Activated CD4-positive, alpha-beta T cell treated with anti-CD3 and anti-CD28 coated beads, Interleukin-2, amount 50 U/mL, for 24 hours (primary cell): ENCODE results near the gene TP53.
"Not testable (repeated sequence)": the region's sequence is repeated elsewhere in the genome, so short reads cannot be mapped to it uniquely, and the experiment has no call there.

Source experiments
- DNase-seq, 2 donors: peaks; one replicate each; pipeline ENCODE4 v3.0.0-alpha.2; 2020; ENCODE audit warnings: low read depth in 1 of 2, low spot score in 1 of 2

The TP53 gene

DNA sequence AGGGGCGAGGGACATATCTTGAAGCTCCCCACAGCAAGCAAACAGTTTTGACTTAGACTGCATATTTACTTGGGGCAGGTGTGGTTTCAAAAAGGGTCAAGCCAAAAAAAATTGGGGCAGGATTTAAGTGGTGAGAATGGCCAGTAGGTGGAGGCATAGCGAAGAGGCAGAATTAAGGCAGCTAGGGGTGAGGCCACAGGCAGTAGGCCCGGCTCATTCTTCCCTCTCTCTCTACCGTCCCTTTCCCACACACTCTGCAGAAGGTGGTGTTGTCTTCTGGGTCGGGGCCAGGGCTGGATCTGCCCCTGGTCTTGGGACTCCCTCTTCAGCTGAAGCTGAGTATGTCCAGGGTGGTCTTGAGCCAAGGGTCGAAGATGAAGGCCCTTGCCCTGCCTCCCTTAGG, 54.8 kb downstream of the TP53 start:
- DNase-seq = no peak

DNA sequence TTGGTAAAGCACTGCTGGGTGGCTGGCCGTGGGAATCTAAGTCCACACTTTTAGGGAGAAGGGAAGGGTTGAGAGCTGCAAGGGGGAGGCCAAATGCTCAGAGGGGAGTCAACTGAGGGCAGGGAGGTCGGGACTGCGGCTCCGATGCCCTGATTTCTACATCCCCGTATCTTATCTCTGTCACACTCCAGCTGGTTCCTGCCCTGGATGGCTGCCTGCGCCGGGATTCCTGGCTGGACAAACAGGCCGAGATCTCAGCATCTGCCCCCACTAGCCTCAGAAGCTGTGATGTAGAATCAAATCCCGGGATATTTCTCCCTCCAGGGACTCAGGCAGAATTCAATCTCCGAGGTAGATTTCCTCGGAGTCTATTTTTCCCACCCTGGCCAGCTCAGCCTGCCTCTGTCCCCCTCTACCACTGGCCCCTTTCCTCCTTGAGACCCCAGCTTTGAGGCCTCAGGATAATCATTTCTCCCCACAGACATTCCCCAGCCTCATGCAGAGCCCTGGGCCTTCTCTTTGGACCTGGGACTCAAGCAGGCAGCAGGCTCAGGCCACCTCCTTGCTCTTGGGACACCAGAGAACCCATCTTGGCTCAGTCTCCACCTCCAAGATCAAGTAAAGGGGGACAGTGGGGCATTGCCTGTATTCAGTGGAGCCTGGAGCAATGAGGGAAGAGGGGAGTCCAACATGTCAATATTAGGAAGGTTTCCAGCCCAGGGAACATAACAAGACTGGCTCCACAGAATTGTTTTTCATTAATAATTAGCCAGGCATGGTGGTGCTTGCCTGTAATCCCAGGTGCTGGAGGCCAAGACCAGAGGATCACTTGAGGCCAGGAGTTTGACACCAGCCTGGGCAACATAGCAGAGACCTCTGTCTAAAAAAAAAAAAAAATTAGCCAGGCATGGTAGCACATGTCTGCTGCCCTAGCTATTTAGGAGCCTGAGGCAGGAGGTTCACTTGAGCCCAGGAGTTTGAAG, 55.6 kb downstream of the TP53 start:
- no peak for DNase-seq

DNA sequence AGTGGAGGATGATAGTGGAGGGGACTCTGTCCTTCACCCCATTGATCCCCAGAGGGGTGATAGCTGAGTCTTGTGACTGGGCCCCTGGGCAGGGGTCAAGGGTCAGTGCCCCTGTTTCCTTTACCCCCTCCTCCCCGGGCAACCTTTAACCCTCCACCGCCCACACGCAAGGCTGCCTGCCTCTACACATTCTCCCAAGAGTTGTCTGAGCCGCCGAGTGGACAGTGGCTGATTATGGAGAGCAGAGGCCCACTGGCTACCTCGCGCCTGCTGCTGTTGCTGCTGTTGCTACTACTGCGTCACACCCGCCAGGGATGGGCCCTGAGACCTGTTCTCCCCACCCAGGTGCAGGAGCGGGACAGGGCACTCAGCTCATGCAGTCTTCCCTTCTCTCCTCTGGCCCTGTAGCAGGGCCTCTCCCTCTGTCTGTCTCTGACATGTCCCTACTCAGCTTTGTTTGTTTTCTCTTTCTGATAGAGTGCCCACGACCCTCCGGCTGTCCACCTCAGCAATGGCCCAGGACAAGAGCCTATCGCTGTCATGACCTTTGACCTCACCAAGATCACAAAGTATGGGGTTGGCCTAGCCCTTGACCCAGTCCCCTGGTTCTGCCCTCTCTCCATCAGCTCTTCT, 57.2 kb downstream of the TP53 start, which contains the start of gene SHBG:
Gene SHBG, plus strand, starts transcription at position 197 of the 633 bp plus-strand sequence. Its CDS starts 38 bp downstream, at position 235.
- no peak for DNase-seq

DNA sequence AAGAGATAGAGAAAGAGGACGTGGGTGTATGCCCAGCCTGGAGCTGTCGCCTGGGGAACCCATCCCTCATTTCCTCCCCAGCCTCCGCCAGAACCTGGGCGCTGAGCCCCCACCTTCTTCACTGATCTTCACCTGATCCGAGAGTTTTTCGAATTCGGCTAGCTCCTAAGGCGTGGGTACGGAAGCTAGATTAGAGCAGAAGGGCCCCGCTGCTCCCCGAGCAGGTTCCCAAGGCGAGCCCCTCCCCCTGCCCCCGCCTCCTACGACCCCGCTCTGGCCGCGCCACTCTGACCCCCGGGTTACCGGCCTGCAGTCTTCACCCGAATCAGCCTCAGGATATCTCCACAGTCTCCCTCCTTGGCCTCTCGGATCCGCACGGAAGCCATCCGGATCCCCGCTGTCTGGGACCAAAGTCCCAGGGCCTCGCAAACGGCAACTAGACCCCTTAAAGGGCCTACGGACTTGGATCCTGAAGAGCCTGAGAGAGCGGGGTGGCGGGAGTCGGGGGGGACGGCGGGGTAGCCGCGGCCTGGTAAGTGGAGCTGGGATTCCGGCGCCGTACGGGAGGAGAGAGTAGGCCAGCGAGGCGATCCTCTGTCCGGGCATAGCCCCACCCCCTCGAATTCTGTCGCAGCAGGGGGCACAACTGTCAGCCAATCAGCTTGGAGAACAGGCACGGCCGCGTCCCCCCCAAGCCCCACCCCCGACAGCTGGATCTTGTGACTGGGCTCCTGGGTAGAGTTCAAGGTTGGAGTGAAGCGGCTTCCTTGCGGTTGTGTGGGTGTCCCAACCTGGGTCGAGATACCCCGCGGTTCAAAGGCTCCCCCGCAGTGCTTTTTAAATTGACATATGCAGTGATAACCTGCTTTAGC, 59.8 kb downstream of the TP53 start, which contains the start of gene SAT2:
Gene SAT2, minus strand, starts transcription at position 572 of the 872 bp plus-strand sequence. Its CDS starts 186 bp downstream, at position 386.
- DNase-seq = peak; percentile 52 to 82

DNA sequence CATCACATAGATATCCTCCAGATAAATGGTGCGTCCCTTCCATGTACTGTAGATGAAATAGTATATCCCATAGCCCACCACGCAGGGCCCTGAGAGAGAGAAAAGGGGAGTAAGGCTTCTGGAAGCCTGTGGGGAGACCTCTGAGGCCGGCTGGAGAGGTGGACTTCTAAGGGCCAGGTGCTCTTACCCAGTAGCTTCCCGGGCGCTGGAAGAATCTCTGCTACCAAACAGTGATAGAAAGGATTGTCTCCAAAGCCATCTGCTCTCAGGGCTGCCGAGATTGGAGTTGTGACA, 60.4 kb downstream of the TP53 start:
- DNase-seq = no peak

DNA sequence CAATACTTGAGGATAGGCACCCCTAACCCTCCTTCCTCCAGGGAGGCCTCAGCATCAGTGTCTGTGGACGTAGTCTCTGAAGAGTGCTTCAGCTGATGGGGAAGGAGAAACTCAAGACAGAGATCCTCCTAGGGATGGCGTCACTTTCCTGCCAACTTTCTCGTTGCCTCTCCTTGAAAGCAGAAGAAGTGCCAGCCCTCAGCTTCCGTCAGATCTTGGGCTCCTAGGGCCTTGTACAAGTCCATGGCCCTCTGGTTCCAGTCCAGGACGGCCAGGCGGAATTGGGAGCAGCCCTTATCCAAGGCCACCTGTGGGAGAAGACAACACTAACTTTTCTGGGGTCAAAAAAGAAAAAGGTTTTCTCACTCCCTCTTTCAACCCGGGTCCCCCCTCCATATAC, 61.0 kb downstream of the TP53 start:
- DNase-seq = no peak

DNA sequence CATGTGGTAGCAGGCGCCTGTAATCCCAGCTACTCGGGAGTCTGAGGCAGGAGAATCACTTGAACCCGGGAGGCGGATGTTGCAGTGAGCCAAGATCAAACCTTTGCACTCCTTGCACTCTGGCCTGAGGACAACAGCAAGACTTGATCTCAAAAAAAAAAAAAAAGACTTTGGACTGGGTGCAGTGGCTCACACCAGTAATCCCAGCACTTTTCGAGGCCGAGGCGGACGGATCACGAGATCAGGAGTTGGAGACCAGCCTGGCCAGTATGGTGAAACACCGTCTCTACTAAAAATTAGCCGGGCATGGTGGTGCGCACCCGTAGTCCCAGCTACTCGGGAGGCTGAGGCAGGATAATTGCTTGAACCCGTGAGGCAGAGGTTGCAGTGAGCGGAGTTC, 61.5 kb downstream of the TP53 start:
- DNase-seq = not testable (repeated sequence)

DNA sequence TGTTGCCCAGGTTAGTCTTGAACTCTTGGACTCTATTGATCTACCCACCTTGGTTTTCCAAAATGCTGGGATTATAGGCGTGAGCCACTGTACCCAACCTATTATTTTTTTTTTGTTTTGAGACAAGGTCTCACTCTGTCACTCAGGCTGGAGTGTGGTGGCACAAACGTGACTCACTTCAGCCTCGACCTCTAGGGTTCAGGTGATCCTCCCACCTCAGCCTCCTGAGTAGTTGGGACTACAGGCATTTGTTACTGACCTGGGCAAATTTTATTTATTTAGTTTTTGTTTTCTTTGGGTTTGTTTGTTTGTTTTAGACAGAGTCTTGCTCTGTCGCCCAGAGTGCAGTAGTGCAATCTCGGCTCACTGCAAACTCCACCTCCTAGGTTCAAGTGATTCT, 63.6 kb downstream of the TP53 start:
- no peak for DNase-seq

DNA sequence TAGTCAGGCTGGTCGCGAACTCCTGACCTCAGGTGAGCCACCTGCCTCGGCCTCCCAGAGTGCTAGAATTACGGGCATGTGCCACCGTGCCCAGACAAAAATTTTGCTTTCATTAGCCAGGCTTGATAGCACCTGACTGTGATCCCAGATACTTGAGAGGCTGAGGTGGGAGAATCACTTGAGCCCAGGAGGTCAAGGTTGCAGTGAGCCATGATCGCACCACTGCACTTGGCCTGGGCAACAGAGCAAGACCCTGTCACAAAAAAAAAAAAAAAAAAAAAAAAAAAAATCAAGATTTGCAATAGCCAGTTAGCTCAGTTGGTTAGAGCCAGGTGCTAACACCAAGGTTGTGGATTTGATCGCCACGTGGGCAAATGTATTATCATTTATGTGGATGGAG, 66.5 kb downstream of the TP53 start:
- no peak for DNase-seq

DNA sequence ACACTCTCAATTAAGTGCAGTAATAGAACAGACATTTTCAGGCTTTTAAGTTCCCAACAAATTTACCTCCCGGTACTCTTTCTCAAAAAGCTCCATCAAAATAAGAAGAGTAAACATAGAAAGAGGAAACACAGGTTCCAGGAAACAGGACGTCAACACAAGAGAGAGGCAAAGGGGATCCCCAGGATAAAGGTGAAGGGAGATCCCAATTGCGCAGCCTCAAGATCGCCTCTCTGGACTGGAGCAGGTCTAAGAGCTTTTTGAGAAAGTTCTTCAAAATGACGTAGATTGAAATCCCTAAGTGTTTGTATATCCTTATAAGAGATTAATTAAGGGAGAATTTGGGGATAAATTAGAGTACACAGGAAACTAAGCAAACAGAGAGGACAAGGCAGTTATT, 68.7 kb downstream of the TP53 start:
- DNase-seq = no peak
